Panc1 (cell line): ENCODE results near the gene LIPC. TPM values are rescaled to one million over a fixed set of nuclear protein-coding genes. Genes with fewer than 3 reads are reported as not detected.

Source experiments
- ATAC-seq: fragments of 200-7000 bp; cut with Tn5 transposase; 2 replicates; pipeline ENCODE4 v1.9.1; 2020; ENCODE audit warnings: mild to moderate bottlenecking, moderate library complexity
- BruUV-seq: library from RNA; stranded (reverse); fragments of 400-500 nt; replicated peaks from 2 replicates; lab custom pipeline; 2021; lab: Mats Ljungman, UMichigan
- CTCF ChIA-PET: fragments of 300-600 bp; sonication (Branson Sonifier 250); formaldehyde crosslinking; loops from one replicate; lab custom pipeline; 2022; ENCODE audit warnings: antibody characterized with exemption; lab: Charles Lee
- POLR2A ChIA-PET: fragments of 300-600 bp; sonication (Branson Sonifier 250); formaldehyde crosslinking; loops from one replicate; lab custom pipeline; 2022; ENCODE audit warnings: antibody characterized with exemption; lab: Charles Lee
- DNase-seq: peaks from one replicate; pipeline ENCODE4 v3.0.0-alpha.2; 2010; ENCODE audit warnings: low read depth, low spot score
- H3K27ac ChIP-seq: 2 replicates; pipeline ENCODE4 v1.5.1; 2011; ENCODE audit warnings: mild to moderate bottlenecking, low read length, inconsistent platforms
- H3K27me3 ChIP-seq: fragments of 200-500 bp; sonication (Bioruptor generic); 2 replicates; pipeline ENCODE4 v1.6.0; 2014; ENCODE audit warnings: low read length, inconsistent platforms; ENCODE audit not compliant: control insufficient read depth, insufficient read depth
- H3K36me3 ChIP-seq: fragments of 200-500 bp; sonication (Bioruptor generic); 2 replicates; pipeline ENCODE4 v1.5.1; 2014; ENCODE audit warnings: inconsistent platforms, mild to moderate bottlenecking, low read length, moderate library complexity; ENCODE audit not compliant: control insufficient read depth, insufficient read depth
- H3K4me1 ChIP-seq: 2 replicates; pipeline ENCODE4 v1.5.1; 2011; ENCODE audit warnings: inconsistent platforms, mild to moderate bottlenecking, low read length, moderate library complexity; ENCODE audit not compliant: control insufficient read depth, insufficient read depth
- H3K4me3 ChIP-seq, 2 experiments: 2 replicates each; pipeline ENCODE4 v1.5.1; 2011 to 2012; ENCODE audit warnings: low read depth in 2 of 2, low read length in 2 of 2, mild to moderate bottlenecking in 2 of 2, inconsistent platforms in 1 of 2, moderate library complexity in 1 of 2
- H3K9me3 ChIP-seq: fragments of 200-500 bp; sonication (Bioruptor generic); 2 replicates; pipeline ENCODE4 v1.5.1; 2014; ENCODE audit warnings: low read depth, mild to moderate bottlenecking, inconsistent platforms, low read length, moderate library complexity; ENCODE audit not compliant: control insufficient read depth, insufficient read depth
- CTCF ChIP-seq: fragments of 450-650 bp; IDR thresholded peaks from 2 replicates; pipeline ENCODE4 v1.5.1; 2017; ENCODE audit warnings: mild to moderate bottlenecking
- POLR2AphosphoS5 ChIP-seq: IDR thresholded peaks from 2 replicates; pipeline ENCODE4 v1.6.1; 2012; ENCODE audit warnings: mild to moderate bottlenecking, low read depth, low read length, moderate library complexity
- REST ChIP-seq, 2 experiments: IDR thresholded peaks; 2 replicates each; pipeline ENCODE4 v1.6.1; 2011 to 2012; ENCODE audit warnings: low read depth in 2 of 2, control low read depth in 1 of 2, low read length in 1 of 2, mild to moderate bottlenecking in 1 of 2, moderate library complexity in 1 of 2; ENCODE audit not compliant: insufficient read depth in 1 of 2
- SIN3A ChIP-seq: IDR thresholded peaks from 2 replicates; pipeline ENCODE4 v1.6.1; 2012; ENCODE audit warnings: low read depth, mild to moderate bottlenecking, low read length, moderate library complexity, borderline replicate concordance; ENCODE audit not compliant: insufficient read depth
- TCF7L2 ChIP-seq: IDR thresholded peaks from 2 replicates; pipeline ENCODE4 v1.6.1; 2011; ENCODE audit warnings: mild to moderate bottlenecking, low read depth, low read length, inconsistent platforms
- in situ Hi-C: cut with HindIII; loops from 2 replicates; pipeline ENCODE4 v1.10.0; 2016; ENCODE audit warnings: low sequenced_read_pairs, low pct_unique_long_range_greater_than_20kb
- intact Hi-C: fragments of 100-400 bp; cut with micrococcal nuclease; formaldehyde crosslinking; loops from one replicate; pipeline ENCODE4 v1.10.0; 2022; ENCODE audit not compliant: unreplicated experiment
- total RNA-seq: library from RNA; stranded (reverse); gene quantifications from one replicate; pipeline ENCODE4 v1.2.1, GENCODE V29; 2021; ENCODE audit not compliant: unreplicated experiment

LIPC gene
- total RNA-seq, 1 experiment from 2014 or later, result not detected

- H3K9me3 ChIP-seq, result no peaks in the 10 kb centered on the region
- H3K27ac ChIP-seq, result no peak overlapping the region
- H3K27me3 ChIP-seq, result peaks cover 2% of the 10 kb centered on the region; the same call in 1 of the 2 replicates
- ChIA-PET CTCF (no interaction called here), POLR2A (no interaction called here)
- intact Hi-C loops (no loop called here), in situ Hi-C loops (no loop called here)
- DNase-seq (no peak), ATAC-seq (no peak)
- no peak overlapping the region for H3K4me3 ChIP-seq
- no peaks in the 10 kb centered on the region for H3K4me1 ChIP-seq
- no peak for TF ChIP-seq TCF7L2
- no peak for TF ChIP-seq CTCF
- no peak for TF ChIP-seq POLR2AphosphoS5
- TF ChIP-seq SIN3A, result no peak
- no peak for TF ChIP-seq REST (IDR thresholded peaks at IDR 0.05; ENCODE audit: insufficient read depth in 1 of 2, low read depth in 2 of 2, low read length in 1 of 2)
- H3K36me3 ChIP-seq, result no peaks in the 10 kb centered on the region
- no TSS peak for BruUV-seq
These were observed 32.1 kb upstream of the LIPC start for GRCh38 chr15:58399739-58400138.

GRCh38 chr15:58401276-58401675 lies 30.5 kb upstream of the LIPC start:
- intact Hi-C loops, result no loop called here

More at GRCh38 chr15:58401276-58401675, 30.5 kb upstream of the LIPC start:
- ChIA-PET CTCF (no interaction called here), POLR2A (interaction anchor here (0.6 kb wide), 1 partner anchor 65 kb away, joined by 7 read pairs; no protein-coding TSS in a partner anchor)
- H3K36me3 ChIP-seq, result no peaks in the 10 kb centered on the region
- ATAC-seq (no peak), DNase-seq (no peak)
- no peak overlapping the region for H3K4me3 ChIP-seq
- no TSS peak for BruUV-seq
- no peaks in the 10 kb centered on the region for H3K4me1 ChIP-seq
- in situ Hi-C loops, result no loop called here
- H3K27ac ChIP-seq, result no peak overlapping the region
- H3K27me3 ChIP-seq, result peaks cover 2% of the 10 kb centered on the region; the same call in 1 of the 2 replicates
- H3K9me3 ChIP-seq, result no peaks in the 10 kb centered on the region
- TF ChIP-seq POLR2AphosphoS5 (no peak), REST (IDR thresholded peaks at IDR 0.05; ENCODE audit: insufficient read depth in 1 of 2, low read depth in 2 of 2, low read length in 1 of 2) (no peak), TCF7L2 (no peak)
